ENCODE results near the gene IFI27.

DNA sequence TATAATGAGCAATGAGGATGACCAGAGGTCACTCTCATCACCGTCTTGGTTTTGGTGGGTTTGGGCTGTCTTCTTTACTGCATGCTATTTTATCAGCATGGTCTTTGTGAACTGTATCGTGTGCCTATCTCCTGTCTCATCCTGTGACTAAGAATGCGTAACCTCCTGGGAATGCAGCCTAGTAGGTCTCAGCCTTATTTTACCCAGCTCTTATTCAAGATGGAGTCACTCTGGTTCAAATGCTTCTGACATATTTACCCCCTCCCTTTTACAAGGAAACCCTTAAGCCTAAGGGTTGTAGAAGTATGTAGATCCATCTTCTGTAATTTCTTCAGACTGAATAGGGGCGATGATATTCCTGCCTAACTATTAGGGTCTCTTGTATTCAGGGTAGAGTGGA, 21.1 kb upstream of the IFI27 start:
- TF ChIP-seq SALL2 (tag by site-specific recombination; IDR thresholded peaks at IDR 0.05; ENCODE audit: borderline replicate concordance) = no peak
- TF ChIP-seq TRIM28 (IDR thresholded peaks at IDR 0.05; ENCODE audit: borderline replicate concordance, low read length) = no peak

All from HEK293 (cell line).